Central memory CD8-positive, alpha-beta T cell (primary cell): ENCODE data around the gene MPPED2.

Experiments used
- ATAC-seq: fragments of 150-1000 bp; cut with Tn5 transposase; replicated peaks from 2 replicates; pipeline ENCODE4 v1.10.0; 2022; ENCODE audit warnings: mild to moderate bottlenecking, moderate FRiP score, moderate number of reproducible peaks; ENCODE audit not compliant: poor library complexity, severe bottlenecking; ENCODE audit errors: extremely low read depth
- DNase-seq, 2 donors: peaks; one replicate each; pipeline ENCODE4 v3.0.0; 2021; ENCODE audit warnings: low spot score in 2 of 2
- H3K27ac Mint-ChIP-seq: one replicate; pipeline ENCODE4 v1.8.0; 2022; ENCODE audit warnings: low read depth, mild to moderate bottlenecking, moderate library complexity, mixed read lengths
- H3K27me3 Mint-ChIP-seq: one replicate; pipeline ENCODE4 v1.8.0; 2022; ENCODE audit warnings: mixed read lengths
- H3K36me3 Mint-ChIP-seq: one replicate; pipeline ENCODE4 v1.8.0; 2022; ENCODE audit warnings: mild to moderate bottlenecking, moderate library complexity, mixed read lengths; ENCODE audit not compliant: insufficient read depth
- H3K4me1 Mint-ChIP-seq: one replicate; pipeline ENCODE4 v1.8.0; 2022; ENCODE audit warnings: mixed read lengths
- H3K4me3 Mint-ChIP-seq: one replicate; pipeline ENCODE4 v1.8.0; 2022; ENCODE audit warnings: mild to moderate bottlenecking, moderate library complexity, mixed read lengths
- H3K9me3 Mint-ChIP-seq: one replicate; pipeline ENCODE4 v1.8.0; 2022; ENCODE audit warnings: mixed read lengths

MPPED2 gene

GRCh38 chr11:30368394-30368793 is 217.8 kb downstream of the MPPED2 start:
- Mint-ChIP-seq H3K4me3 (no peak overlapping the region), H3K27me3 (peaks cover 50% of the 10 kb centered on the region), H3K4me1 (no peaks in the 10 kb centered on the region), H3K36me3 (no peaks in the 10 kb centered on the region), H3K27ac (no peak overlapping the region), H3K9me3 (no peaks in the 10 kb centered on the region)
- no peak for ATAC-seq
- DNase-seq, result no peak

- H3K27me3 Mint-ChIP-seq, result peaks cover 31% of the 10 kb centered on the region
Measured at GRCh38 chr11:30365793-30366517, 220.2 kb downstream of the MPPED2 start.

GRCh38 chr11:30364837-30365482 is 221.2 kb downstream of the MPPED2 start:
- H3K4me1 Mint-ChIP-seq, result no peaks in the 10 kb centered on the region
- H3K27ac Mint-ChIP-seq, result no peak overlapping the region
- no peak for ATAC-seq
- DNase-seq, result no peak
- no peak overlapping the region for H3K4me3 Mint-ChIP-seq
- peaks cover 25% of the 10 kb centered on the region for H3K27me3 Mint-ChIP-seq
- H3K9me3 Mint-ChIP-seq, result no peaks in the 10 kb centered on the region
- no peaks in the 10 kb centered on the region for H3K36me3 Mint-ChIP-seq

More at GRCh38 chr11:30365793-30366517, 220.2 kb downstream of the MPPED2 start:
- ATAC-seq, result no peak
- DNase-seq, result no peak
- no peaks in the 10 kb centered on the region for H3K9me3 Mint-ChIP-seq
- H3K4me3 Mint-ChIP-seq, result no peak overlapping the region
- H3K27ac Mint-ChIP-seq, result no peak overlapping the region
- no peaks in the 10 kb centered on the region for H3K4me1 Mint-ChIP-seq
- no peaks in the 10 kb centered on the region for H3K36me3 Mint-ChIP-seq

- H3K9me3 Mint-ChIP-seq, result no peaks in the 10 kb centered on the region
- no peak overlapping the region for H3K4me3 Mint-ChIP-seq
- H3K36me3 Mint-ChIP-seq, result no peaks in the 10 kb centered on the region
- no peak overlapping the region for H3K27ac Mint-ChIP-seq
- peaks cover 19% of the 10 kb centered on the region for H3K27me3 Mint-ChIP-seq
- DNase-seq (no peak), ATAC-seq (no peak)
- no peaks in the 10 kb centered on the region for H3K4me1 Mint-ChIP-seq
Measured at GRCh38 chr11:30364139-30364836, 221.9 kb downstream of the MPPED2 start.

DNA sequence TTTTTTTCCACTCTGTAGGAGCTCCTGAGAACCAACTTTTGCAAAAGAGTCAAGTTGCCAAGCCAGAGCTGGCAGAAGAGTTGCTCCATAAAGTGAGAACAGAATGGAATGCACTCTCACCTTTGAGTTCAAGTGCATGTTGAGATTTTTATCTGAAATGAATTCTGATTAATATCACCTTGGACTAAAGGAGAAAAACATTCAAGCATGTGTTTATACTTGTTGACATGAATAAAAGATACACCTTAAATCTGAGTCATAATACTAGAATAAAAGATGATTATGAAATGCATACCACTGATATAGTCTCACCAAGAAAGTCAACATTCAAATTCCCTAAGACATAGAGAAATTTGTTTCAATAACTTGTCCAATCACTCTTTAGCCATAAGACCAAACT is 225.4 kb downstream of the MPPED2 start:
- no peak for ATAC-seq
- H3K4me3 Mint-ChIP-seq, result no peak overlapping the region
- no peaks in the 10 kb centered on the region for H3K36me3 Mint-ChIP-seq
- no peaks in the 10 kb centered on the region for H3K9me3 Mint-ChIP-seq
- peaks cover 25% of the 10 kb centered on the region for H3K27me3 Mint-ChIP-seq
- H3K4me1 Mint-ChIP-seq, result no peaks in the 10 kb centered on the region
- no peak overlapping the region for H3K27ac Mint-ChIP-seq
- DNase-seq, result no peak
